HG02943 (cell line): Measurements from ENCODE around the gene WNT7A.

ENCODE experiments used
- ATAC-seq: cut with Tn5 transposase; IDR thresholded peaks from one replicate; pipeline ENCODE4 v1.9.1; 2021; ENCODE audit warnings: mild to moderate bottlenecking, low read depth, moderate library complexity; ENCODE audit not compliant: unreplicated experiment

WNT7A gene

DNA sequence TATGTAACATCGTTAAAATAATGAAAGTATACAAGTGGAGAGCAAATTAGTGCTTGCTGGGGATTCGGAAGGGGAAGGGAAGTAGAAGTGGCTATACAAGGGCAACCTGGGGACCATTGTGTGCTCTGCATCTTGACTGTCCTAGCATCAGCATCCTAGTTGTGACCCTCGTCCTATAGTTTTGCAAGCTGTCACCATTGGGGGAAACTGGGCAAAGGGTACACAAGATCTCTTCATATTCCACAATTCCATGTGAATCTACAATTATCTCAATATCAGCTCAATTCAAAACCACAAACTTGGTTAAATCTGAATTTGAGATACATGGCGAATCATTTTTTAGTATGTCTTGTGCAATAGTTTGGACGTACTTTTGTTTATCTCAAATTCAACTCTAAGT is 30.9 kb downstream of the WNT7A start:
- no peak for ATAC-seq

DNA sequence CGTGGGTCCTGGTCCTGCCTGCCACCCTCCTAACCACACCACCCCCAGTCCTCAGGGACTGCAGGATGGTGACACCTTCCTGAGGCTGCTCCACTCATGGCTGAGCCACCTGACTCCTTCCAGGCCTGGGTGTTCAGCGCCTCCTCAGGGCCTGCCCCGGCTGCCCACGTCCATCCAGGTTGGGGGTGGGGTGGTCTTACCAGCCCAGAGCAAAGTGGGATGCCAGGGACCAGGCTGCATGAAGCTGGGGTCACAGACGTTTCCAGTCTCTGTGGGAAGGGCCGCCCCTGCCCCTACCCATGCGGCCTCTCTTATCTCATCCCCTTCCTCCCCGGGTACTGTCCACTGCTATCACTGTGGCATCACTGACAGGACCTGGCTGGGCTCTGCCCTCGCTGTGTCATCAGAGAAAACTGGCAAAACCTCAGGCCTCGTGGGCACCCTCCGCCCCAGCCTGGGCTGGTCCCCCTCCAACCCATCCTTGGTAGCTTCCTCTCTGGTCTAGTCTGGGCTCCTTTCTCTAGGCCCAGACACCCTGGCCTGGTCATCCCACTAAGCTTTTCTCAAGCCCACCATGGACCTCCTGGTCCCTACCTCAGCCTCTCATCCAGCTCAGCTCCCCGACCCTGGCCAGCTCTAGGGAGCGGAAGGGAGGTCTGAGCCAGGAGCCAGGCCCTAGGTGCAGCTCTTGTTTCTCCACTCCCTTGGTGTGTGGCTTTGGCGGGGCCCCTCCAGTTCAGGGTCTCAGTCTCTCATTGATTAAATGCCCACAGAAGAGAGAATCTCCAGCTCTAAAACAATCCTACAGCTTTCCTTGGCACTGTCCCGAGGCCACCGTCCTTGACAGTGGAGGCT is 32.9 kb downstream of the WNT7A start:
- no peak for ATAC-seq

- ATAC-seq: no peak
Measured at GRCh38 chr3:13846238-13846637, 33.6 kb downstream of the WNT7A start.

GRCh38 chr3:13845806-13846205 is 34.1 kb downstream of the WNT7A start:
- no peak for ATAC-seq

DNA sequence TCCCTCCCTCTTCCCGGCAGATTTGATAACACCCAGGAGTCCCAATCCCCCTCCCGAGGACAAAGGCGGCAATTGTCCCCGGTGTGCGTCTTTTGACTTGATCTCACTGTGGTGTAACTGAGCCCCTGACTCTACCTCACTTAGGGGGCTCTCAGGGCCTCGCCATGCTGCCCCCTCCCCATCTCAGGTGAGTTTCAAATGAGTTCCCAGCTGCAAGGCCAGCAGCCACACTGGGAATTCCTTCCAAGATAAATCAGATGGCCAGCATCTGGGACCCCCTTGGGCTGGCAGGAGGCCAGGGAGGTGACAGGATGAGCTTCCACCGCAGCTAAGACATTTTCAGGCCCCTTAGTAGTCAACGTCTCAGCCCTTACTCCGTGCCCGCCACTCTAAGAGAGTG is 35.0 kb downstream of the WNT7A start:
- no peak for ATAC-seq

DNA sequence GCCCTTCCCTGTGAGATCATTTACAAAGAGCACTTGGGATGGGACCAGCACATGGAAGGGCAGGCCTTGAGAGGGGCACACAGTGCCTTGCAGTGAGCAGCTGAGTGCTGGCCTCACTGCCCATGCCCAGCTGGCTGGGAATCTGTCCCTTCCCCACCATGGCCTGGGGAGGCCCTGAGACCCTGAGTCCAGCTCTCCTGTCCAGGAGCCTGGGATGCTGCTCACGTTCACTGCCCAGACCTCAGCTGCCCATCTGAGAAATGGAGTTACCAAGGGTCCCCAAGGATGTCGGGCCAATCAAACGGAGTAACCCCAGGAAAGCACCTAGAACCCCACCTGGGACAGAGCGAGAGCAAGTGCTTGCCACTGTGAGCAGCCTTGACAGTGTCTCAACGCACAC is 35.6 kb downstream of the WNT7A start:
- no peak for ATAC-seq

GRCh38 chr3:13843351-13843750 is 36.5 kb downstream of the WNT7A start:
- no peak for ATAC-seq

DNA sequence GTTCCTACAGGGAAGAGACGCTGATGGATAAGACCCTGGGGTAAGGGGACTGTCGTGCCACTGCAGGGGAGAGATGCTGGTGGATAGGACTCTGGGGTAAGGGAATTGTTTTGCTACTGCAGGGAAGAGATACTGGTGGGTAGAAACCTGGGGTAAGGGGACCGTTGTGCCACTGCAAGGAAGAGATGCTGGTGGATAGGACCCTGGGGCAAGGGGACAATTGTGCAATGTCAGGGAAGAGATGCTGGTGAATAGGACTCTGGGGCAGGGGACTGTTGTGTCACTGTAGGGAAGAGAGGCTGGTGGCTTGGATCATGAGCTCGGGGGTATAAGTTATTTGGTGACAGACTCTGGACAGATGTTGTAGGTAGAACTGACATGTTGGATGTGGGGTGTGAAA is 37.6 kb downstream of the WNT7A start:
- no peak for ATAC-seq

DNA sequence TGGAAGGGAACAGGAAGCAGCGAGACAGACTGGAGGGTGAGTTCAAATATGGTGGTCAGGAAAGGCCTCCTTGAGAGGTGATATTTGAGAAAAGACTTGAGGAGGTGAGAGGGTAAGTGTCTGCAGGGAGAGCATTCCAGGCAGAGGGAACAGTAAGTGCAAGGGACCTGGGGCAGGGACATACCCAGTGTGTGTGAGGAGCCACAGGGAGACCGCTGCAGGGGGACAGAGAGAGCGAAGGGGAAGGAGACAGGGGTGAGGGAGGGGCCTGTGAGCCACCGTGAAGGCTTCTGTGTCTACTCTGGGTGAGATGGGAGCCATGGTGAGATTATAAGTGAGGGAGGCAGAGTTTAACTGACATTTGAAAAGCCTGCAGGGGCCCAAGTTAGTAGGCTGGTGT is 38.0 kb downstream of the WNT7A start:
- no peak for ATAC-seq

- no peak for ATAC-seq
Measured at GRCh38 chr3:13841141-13841540, 38.7 kb downstream of the WNT7A start.

DNA sequence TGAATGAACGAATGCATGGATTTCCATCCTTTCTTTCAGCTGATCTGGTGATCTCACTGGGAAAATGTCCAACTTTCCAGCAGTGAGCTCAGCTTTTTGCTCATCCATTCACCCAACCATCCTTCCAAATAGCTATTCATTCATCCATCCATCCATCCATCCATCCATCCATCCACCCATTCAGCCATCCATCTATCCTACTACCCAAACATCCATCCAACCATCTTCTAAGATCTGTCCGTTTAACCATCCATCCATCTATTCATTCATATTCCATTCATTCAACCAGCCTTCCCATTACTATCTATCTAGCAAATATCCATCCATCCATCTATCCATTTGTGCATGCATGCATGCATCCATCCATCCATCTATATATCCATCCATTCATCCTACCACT is 39.4 kb downstream of the WNT7A start:
- no peak for ATAC-seq

GRCh38 chr3:13839726-13840340 is 40.0 kb downstream of the WNT7A start:
- no peak for ATAC-seq

DNA sequence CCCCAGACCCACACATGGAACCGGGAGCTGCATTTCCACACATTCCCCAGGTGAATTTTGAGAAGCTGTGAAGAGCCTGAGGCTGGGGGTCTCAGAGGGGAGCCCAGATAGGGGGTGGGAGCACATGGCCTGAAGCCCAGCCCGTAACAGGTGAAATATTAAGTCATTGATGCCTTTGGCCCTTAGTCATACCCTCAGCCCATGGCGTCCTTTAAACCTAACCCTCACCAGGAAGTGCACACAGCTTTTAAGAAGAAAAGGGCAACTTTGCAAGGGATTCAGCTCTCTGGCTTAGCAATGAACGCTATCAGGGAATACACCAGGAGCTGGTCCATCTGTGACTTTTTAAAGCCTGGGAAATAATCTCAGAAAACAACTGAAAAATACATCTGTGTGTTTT is 40.6 kb downstream of the WNT7A start:
- no peak for ATAC-seq

DNA sequence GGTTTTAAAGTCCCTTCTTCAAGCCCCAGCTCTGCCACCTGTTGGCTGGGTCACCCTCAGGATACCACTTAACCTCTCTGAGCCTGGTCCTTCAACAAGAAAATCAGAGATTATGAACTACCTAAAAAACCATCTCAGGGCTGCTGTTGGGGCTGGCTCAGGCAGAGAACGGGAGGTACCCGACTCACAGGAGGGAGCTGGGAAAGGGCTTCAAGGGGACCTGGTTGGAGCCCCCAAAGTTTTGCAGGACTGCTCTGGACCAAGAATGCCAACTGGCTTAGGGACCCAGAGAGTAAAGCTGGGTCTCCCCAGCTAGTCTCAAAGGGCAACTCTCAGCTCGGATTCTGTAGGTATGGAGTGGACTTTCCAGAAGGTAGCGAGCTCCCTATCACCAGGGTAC is 41.5 kb downstream of the WNT7A start:
- ATAC-seq: no peak

- ATAC-seq: no peak
Measured at GRCh38 chr3:13837751-13838150, 42.1 kb downstream of the WNT7A start.

GRCh38 chr3:13836658-13837587 is 42.9 kb downstream of the WNT7A start:
- ATAC-seq: no peak

- no peak for ATAC-seq
Measured at GRCh38 chr3:13835246-13835645, 44.6 kb downstream of the WNT7A start.

DNA sequence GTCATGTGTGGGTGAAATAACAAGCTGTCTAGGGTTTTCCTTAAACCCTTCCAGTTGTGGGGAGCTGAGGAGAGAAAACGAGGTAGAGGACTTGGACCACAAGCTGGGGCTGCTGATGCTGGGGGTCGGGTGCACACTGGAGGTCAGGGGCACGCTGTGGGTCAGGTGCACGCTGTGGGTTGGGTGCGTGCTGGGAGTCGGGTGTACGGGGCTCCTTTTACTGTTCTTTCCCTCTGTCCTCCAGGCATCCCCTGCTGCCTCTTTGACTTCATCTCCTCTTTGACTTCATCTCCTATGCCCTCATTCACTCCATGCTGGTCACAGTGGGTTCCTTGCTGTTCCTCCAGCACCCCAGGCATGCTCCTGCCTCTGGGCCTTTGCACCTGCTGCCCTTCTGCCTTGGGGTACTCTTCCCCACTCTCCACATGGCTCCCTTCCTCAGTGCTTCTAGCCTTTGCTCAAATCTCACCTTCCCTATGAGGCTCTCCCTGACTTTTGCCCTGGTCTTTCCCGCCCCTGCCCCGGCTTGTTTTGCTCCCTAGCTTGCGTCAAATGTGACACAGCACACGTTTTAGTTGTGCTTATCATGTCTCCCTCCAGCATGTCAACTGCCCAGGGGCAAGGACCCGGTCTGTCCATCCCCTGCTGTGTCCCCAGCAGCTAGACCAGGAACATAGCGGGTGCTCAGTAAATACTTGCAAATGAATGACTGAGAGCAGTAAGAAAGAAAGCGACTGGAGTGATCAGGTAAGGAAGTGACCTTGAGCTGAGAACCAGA is 45.4 kb downstream of the WNT7A start:
- no peak for ATAC-seq

- ATAC-seq: no peak
Measured at GRCh38 chr3:13833506-13834257, 46.2 kb downstream of the WNT7A start.

GRCh38 chr3:13832130-13832529 is 47.7 kb downstream of the WNT7A start:
- no peak for ATAC-seq
